ENCODE measurements around the gene HAGHL. TPM values are rescaled to one million over a fixed set of nuclear protein-coding genes. Genes with fewer than 3 reads are reported as not detected.

HAGHL gene
- total and polyA plus RNA-seq, 2 of the 8 experiments (the other 6 are each of a cell fraction or from before 2014, with no cell fraction given): 26.6 to 26.9 TPM

GRCh38 chr16:711548-712320 lies 15.2 kb upstream of the HAGHL start (continued):
- TF ChIP-seq ATF2 (IDR thresholded peaks at IDR 0.05; ENCODE audit: low read length) (no peak), ASH2L (IDR thresholded peaks at IDR 0.05; ENCODE audit: low read length) (no peak), GABPA (IDR thresholded peaks at IDR 0.05; ENCODE audit: borderline replicate concordance, insufficient read depth, low read length) (peak; percentile 78; the same call in 1 of the 2 replicates), NANOG (IDR thresholded peaks at IDR 0.05; ENCODE audit: insufficient read depth, low read depth, low read length, poor library complexity, severe bottlenecking) (no peak), POU5F1 (IDR thresholded peaks at IDR 0.05; ENCODE audit: low read depth, low read length) (no peak), TAF1 (IDR thresholded peaks at IDR 0.05; ENCODE audit: low read depth, low read length) (no peak), CHD2 (IDR thresholded peaks at IDR 0.05; ENCODE audit: low read length) (no peak), TAF7 (optimal IDR thresholded peaks at IDR 0.05; ENCODE audit: borderline replicate concordance, low read depth, low read length) (no peak), MAFK (IDR thresholded peaks at IDR 0.05; ENCODE audit: low read depth, low read length) (no peak), KDM5A (IDR thresholded peaks at IDR 0.05; ENCODE audit: low read length) (no peak), SIN3A (conservative IDR thresholded peaks at IDR 0.05 in 1 of 2, IDR thresholded peaks at IDR 0.05 in 1 of 2; ENCODE audit: low read depth in 1 of 2, low read length in 2 of 2) (no peak; a peak in 1 of 4 replicates), NRF1 (IDR thresholded peaks at IDR 0.05; ENCODE audit: low read depth, low read length) (no peak), TEAD4 (IDR thresholded peaks at IDR 0.05; ENCODE audit: low read depth, low read length) (no peak), CREB1 (IDR thresholded peaks at IDR 0.05) (0 out of 2 replicates have a peak, but pooled peaks have one; percentile 12), RAD21 (IDR thresholded peaks at IDR 0.05 in 1 of 2, conservative IDR thresholded peaks at IDR 0.05 in 1 of 2; ENCODE audit: low read depth in 2 of 2, low read length in 2 of 2) (peak; percentile 91 to 95), MAX (IDR thresholded peaks at IDR 0.05) (peak; percentile 46; the same call in 1 of the 2 replicates), POLR2AphosphoS5 (IDR thresholded peaks at IDR 0.05; ENCODE audit: low read depth, low read length) (no peak), KDM1A (IDR thresholded peaks at IDR 0.05; ENCODE audit: borderline replicate concordance, low read length) (no peak), RFX5 (IDR thresholded peaks at IDR 0.05; ENCODE audit: borderline replicate concordance, low read depth, low read length) (no peak), CHD1 (IDR thresholded peaks at IDR 0.05; ENCODE audit: low read depth, low read length) (no peak), BRCA1 (IDR thresholded peaks at IDR 0.05; ENCODE audit: low read depth, low read length) (no peak), E2F6 (IDR thresholded peaks at IDR 0.05) (peak; percentile 74; the same call in 1 of the 2 replicates)

Measured in H1 (cell line).